ENCODE data around the gene SMCO4. TPM values are rescaled to one million over a fixed set of nuclear protein-coding genes. Genes with fewer than 3 reads are reported as not detected.

Gene SMCO4
- total RNA-seq, 4 donors from 2014 or later: 6.7 to 71.1 (median 13.5) TPM

DNA sequence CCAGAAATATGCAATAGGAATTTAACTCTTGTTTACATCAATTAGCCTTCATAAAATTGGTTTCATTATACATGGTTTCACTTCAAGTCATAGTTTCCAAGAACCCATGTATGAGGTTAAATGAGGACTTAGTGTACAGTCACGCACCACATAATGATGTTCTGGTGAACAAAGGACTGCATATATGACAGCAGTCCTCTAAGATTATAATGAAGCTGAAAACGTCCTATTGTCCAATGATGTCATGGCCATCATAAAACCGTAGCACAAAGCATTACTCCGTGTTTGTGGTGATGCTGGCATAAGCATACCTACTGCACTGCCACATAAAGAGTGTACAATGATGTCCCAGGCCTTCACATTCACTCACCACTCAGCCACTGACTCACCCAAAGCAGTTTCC, 31.1 kb downstream of the SMCO4 start:
- TF ChIP-seq, protein P1, sequence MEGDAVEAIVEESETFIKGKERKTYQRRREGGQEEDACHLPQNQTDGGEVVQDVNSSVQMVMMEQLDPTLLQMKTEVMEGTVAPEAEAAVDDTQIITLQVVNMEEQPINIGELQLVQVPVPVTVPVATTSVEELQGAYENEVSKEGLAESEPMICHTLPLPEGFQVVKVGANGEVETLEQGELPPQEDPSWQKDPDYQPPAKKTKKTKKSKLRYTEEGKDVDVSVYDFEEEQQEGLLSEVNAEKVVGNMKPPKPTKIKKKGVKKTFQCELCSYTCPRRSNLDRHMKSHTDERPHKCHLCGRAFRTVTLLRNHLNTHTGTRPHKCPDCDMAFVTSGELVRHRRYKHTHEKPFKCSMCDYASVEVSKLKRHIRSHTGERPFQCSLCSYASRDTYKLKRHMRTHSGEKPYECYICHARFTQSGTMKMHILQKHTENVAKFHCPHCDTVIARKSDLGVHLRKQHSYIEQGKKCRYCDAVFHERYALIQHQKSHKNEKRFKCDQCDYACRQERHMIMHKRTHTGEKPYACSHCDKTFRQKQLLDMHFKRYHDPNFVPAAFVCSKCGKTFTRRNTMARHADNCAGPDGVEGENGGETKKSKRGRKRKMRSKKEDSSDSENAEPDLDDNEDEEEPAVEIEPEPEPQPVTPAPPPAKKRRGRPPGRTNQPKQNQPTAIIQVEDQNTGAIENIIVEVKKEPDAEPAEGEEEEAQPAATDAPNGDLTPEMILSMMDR (IDR thresholded peaks at IDR 0.05; ENCODE audit: low read depth): no peak

DNA sequence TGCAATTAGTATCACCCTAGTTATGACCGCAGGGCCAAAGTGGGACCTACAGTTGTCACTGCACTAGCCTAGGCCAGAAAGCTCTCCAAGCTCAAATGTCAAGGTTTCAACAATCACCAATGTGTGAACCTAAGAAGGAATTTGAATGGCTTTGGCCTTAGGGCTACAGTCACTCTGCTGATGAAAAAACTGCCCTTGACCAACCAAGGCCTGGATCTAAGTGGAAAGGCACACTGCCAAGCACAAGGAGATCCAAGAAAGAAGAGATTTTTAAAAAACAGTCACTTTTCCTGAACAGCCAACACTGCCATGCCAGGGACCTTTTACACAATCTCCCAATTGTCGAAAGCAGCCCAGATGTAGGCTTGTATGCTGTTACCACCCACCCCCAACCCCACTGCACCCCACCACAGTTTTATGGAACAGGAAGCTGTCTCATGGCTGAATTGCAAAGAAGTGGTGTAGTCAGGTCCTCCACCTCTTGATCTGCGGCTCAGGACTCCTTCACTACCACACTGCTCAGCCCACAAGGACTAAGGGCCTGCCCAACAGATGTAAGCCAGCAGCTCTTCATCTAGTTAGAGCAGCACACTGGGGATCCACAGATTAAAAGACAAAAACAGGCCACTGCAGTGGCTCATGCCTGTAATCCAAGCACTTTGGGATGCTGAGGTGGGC, 32.9 kb downstream of the SMCO4 start:
- TF ChIP-seq, protein P1 (IDR thresholded peaks at IDR 0.05; ENCODE audit: low read depth): no peak

DNA sequence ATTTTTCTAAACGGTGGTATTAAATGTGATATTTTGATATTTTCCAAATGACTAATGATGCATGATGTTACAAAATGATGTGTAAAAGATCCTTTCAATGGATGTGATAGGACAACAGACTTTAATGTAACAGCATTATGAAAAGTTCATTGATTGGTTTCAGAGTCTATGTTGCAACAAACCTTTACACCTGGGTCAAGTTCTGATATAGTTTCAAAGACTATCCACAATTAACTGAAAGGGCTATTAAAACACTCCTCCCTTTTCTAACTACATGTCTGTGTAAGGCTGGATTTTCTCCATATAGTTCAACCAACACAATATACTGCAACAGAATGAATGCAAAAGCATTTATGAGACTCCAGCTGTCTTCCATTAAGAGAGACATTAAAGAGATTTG, 35.7 kb downstream of the SMCO4 start:
- TF ChIP-seq, protein P1 (IDR thresholded peaks at IDR 0.05; ENCODE audit: low read depth): no peak

DNA sequence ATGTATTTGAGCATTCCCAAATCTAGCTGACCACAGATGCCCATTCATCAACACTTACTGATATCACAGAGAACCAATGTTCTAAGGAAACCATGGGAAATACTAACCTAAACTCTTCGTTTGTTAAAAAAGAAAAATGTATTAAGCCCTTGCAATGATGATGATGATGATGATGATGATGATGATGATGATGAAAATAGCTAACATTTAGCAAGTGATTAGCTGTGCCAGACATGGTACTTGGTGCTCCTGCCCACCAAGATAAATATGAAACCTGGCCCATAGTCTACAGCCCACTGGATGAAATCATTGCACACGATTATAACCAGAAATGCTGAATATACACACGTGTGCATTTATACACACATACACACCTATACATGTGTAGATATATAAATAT, 37.5 kb downstream of the SMCO4 start:
- TF ChIP-seq, protein P1 (IDR thresholded peaks at IDR 0.05; ENCODE audit: low read depth): no peak

DNA sequence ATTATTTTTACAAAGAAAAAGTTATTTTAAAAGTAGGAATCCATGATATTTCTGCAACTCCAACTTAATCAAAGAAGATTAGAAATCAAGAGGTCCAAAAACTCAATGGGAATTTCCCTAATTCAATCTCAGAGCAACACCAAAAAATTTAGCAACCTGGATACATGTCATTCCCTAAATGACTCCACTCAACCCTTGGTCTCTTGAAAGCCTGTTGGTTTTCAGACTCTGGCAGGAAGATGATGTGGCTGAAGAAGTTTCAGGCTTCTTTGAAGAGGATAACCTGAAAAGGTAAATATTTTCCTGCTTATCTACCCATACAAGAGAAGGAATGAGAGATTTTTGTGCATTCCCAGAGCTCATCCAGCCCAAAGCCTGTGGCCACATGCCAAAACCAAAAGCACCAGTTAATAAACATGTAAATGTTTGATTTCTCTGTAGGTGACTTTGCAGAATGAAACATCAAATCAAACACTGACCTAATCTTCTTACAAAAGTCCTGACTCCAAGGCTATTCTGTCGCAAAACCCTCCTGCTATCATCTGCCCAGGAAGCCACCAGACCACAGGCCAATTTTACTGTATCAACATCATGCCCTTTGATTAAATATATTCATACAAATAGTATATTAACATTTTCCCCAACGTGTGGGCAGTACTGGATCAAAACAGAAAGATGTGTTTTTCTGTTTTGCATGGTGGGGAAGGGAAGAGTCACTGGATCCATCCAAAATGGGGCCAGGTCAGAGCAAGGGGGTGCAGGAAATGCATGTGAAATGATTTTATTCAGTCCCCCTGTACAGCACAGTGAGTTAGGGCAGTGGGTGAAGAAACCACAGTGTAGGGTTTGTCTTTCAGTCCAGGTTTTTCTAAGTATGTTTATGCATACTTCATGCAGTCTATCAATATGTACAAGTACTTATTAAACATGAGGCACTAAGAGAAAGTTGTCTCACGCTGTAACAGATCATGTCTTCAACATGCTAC, 38.8 kb downstream of the SMCO4 start:
- TF ChIP-seq, protein P1 (IDR thresholded peaks at IDR 0.05; ENCODE audit: low read depth): no peak

DNA sequence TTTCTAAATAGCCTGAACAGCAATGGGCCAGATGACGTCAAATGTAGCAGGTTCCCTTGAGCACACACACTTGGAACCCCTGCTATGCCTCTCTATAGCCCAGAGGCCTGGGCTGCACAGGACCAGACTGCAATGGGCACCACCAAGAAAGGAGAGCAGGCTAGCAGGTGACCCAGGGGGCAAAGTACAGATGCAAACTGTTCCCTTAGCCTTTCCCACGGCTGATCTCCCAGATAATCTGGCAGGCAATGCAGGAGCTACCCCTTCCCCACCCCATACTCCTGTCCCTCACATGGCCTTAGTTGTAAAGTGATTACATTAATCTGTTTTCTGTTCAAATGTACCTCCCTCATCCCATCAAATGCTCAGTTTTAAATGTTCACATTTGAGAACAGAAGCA, 41.3 kb downstream of the SMCO4 start:
- TF ChIP-seq, protein P1 (IDR thresholded peaks at IDR 0.05; ENCODE audit: low read depth): no peak

DNA sequence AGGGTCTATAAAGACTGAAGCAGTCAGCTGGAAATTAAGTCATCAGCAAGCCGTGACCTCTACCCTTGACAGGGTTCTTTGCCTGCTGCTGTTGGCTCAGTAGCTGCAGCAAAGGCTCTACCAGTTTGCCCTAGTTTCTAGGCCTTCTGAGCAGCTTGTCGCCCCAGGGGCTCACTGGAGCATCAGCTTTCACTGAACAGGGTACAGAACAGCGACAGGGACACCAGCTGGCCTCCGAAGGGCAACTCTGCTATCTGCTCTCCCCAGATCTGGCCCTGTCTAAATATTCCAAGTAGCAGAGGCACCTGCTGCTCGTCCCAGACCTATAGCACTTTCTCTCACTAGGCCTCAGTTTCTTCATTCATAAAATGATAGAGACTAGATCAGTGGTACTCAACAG, 42.4 kb downstream of the SMCO4 start:
- TF ChIP-seq, protein P1 (IDR thresholded peaks at IDR 0.05; ENCODE audit: low read depth): no peak

Data from subcutaneous adipose tissue (tissue), 4 donors.